ENCODE results near the gene SLC35F3.

The SLC35F3 gene

DNA sequence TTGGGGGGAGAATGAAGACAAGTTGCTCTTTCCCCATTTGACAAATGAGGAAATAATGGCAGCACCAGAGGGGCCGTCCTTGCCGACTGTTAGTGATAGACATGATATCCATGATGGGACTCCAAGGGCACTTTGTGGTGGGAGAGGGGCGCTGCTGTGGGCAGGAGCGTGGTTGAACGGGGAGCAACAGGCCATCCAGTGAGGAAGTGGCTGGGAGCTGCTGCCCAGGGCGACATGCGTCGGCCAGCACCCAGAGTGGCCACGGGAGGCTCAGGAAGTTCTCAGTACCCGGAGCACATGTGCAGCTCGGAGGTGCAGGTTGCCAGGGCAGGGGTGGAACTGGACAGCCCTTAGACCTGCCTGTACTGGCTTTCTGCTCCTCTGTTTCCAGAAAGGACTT lies 71.0 kb downstream of the SLC35F3 start:
- DNase-seq: no peak

DNA sequence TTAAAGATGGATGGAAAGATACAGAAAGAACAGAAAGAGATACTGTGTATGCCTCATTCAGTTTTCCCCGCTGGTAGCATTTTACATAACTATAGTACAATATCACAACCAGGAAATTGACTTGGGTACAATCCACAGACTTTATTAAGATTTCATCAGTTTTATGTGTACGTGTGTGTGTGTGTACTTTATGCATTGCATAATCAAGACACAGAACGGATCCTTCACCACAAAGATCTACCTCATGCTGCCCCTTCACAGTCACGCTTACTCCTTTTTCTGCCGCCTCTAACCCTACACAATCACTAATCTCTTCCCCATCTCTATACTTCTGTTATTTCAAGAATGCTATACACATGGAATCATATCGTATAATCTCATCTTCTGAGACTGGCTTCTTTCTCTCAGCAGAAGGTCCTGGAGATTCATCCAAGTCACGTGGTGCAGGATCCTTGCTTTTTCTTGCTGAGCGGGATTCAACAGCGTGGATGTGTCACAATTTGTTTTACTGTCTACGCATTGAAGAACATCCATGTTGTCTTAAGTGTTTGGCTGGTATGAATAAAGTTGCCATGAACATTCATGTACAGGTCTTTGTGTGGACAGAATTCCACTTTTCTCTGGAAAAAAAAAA lies 76.7 kb downstream of the SLC35F3 start:
- no peak for DNase-seq

DNA sequence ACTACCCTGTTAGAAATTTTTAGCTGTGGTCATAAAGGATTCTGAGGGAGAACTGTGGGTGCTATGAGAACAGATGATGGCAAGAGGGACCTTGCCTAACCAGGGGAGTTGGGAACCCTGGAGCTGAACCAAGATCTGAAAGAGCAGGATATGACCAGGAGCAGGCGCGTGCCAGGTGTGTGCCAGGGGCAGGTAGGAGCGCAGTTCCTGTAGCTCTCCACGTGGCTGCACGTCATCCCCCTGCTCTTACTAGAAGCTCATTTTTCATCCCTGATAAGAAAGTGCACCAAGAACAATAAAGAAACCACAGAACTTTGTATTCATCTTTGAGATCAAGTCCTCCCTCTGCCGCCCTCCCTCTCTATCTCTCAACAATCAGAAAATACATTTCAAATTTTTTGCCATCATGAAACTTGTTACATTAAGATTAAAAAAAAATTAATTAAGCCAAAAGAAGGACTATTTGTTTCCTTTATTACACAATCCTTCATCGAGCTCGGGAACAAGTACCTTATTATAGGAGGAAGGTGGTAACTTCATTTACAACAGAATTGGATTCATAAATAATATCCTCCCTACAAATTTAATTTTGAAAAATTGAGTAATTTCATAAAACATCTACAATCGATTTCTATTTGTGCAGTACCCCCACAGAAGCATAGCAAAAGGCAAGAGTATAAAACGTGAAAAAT lies 78.5 kb downstream of the SLC35F3 start:
- DNase-seq: no peak

DNA sequence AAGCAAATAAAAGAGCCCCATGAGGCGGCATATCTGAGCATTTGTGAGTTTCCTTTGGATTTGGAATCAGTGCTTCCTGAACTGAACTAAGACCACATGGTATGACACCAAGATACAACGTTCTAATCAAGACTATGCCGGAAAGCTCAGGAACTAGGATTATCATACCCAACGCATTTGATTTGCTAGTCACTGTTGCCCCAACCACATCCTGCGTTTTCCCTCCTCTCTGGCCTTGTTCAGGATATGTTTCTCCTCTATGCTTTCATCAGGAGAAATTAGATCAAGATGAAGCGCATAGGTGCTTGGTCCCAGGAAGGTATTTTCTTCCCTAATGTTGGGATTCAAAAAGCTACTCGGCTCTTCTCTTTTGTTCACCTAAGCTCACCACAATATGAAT lies 79.3 kb downstream of the SLC35F3 start:
- DNase-seq: no peak

DNA sequence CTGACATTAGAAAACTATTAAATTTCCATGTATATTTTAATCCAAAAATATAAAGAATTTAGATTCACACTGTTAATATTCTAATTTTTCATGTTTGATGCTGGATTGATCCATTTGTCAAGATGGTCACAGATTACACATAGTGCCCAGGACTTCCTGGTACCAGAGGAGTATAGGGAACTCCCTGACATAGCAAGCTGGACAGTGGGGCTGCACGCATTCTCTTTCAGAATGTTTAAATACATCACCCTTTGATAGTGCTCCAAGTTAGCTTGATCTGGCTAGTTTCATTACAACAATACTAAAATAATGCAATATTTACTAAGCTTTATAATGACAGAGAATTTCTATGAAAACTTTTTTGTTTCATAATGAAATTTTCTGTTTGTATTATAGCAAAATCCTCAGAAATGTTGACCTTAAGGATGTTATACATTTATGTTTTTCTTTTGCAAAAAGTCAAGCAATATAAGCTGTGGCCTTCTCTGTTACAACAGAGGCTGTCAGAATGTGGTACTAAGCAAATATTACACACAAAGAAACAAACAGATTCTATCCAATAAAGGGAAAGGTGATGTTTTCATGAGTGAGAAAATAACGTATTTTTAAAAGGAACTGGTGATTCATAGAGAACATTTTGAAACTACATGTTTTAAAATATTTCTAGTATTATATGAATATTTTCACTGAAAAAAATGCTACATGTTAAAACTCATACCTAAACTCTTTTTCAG lies 84.7 kb downstream of the SLC35F3 start:
- no peak for DNase-seq

DNA sequence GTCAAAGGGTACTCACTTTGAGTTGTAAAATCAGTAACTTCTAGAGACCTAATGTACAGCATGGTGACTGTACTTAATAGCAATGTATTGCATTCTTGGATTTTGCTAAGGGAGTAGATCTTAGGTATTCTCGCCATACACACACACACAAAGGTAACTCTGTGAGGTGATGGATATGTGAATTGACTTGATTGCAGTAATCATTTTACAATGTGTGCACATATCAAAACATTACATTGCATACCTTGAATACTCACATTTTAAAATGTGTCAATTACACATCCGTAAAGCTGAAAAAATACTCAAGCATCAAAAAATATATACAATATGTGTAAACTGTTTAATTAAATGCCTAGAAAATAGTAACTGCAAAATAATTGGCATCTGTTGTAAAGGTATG lies 86.0 kb downstream of the SLC35F3 start:
- DNase-seq: no peak

DNA sequence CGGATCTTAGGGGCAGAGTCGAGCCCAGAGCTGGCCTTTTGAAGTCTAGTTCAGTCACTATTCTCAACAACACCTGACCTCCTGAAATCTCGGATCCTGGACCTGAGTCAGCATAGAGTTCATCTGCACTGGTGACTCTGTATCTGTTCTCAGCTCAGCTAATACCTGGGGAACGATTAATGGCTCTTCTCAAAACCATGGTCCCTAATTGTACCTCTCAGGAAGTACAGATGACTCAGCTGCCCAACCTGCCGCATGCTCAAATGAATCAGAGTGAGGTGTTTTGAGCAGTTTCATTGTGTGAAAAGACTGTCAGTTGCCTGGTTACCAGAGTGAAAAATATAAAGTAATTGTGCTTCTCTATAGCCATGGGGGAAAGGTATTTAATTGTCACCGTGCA lies 89.2 kb downstream of the SLC35F3 start:
- no peak for DNase-seq

DNA sequence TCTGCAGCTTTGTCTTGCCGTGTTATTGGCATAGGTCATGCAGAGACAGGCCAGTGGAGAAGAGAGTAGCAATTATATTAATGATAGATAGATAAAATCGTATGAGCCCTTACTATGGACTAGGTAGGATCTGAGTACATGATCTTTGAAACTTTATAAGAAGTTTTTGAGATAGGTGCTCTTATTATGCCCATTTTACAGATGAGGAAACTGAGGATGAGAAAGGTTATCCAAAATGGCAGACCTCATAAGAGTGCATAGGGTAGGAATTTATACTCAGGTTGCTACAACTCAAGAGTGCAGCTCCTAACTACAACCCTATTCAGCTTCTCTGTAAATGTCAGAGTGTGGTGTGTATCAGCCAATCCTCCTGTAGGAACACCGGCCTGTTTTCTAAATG lies 89.6 kb downstream of the SLC35F3 start:
- DNase-seq: no peak

DNA sequence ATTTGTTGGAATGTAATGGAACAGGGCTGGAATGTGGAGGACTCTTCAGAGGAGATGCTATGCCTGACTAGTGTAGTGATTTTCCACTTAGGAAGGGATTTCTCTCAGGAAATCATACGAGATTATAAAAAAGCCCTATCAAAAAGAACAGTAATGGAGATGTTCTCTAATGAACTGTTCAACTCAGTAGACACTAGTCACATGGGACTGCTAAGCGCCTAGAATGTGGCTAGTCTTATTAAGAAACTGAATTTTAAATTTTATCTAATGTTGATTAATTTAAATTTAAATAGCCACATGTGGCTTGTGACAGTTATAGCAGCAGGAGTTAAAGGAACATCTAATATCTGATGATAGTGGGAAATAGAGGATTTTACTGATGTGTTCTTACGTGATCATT lies 94.0 kb downstream of the SLC35F3 start:
- DNase-seq: no peak

DNA sequence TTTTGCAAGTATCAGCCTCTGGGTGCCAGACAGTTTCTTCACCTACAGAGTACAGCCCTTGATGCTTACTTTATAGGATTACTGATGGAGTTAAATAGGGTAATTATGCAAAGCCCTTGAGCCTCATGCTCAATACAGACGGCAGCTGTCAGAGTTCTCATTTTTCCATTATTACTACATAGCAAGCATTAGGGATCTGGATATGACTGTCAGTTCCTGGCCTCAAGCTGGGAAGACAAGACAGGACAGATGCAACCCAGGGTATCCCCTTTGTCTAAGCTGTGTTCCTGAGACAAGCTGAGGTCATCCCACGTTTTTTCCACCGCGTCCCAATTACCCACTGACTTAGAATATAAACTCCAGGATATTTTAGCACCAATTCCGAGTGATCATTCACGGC lies 94.4 kb downstream of the SLC35F3 start:
- DNase-seq: no peak

DNA sequence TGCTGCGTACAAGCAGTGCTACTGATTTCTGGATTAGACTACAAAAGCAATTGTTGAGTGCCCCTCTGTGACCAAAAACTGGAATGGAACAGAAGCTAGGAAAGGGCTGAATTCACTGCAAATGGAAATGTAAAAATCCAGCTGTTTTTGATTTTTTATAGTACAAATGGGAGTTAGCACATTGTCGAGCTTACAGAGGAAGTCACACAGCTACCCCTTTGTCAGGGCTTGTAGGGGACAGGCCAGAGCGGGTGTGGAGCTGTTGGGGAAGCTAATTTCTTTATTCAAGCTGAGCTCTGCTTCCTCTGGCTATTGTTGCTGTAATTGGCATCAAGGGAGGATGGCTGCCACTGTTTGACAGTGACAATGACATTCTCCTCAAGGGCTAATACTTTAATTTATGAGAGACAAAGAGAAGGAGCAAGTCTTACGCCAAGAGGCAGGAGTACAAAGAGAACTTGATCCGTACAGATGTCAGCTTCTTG lies 96.1 kb downstream of the SLC35F3 start:
- DNase-seq: no peak

DNA sequence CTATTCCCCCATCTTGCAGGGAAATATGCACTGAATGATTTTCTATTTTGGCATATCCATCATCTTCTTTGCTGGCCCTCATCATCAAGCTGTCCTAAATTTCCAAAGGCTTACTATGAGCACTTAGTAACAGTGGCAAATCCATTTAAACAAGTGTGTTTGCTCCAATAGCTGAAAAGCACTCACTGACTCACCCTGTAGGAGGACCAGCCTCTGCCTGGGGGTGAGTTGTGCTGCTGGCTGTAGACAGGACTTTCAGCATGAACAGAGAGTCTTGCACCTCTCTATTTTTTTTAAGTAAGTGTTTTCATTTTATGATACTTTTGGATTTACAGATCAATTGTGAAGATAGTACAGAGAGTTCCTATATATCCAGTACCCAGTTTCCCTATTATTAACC lies 97.3 kb downstream of the SLC35F3 start:
- no peak for DNase-seq

DNA sequence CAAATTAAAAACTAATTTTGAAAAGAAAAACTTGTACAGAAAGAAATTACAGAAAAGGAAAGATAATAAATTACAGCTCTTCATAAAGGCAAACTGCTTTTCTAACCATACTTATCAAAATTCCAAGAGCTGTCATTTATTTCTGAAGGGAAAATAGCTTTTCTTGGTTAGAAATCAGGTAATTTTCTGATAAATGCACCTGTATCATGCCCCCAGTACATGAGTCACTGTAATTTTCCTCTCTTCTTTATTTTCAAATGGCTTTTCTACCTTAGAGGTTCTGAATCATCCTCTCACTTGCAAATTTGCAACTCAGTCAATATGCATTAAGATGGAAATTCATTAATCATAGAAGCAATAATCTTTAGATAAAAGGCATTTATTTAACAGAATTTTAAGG lies 100.1 kb downstream of the SLC35F3 start:
- no peak for DNase-seq

DNA sequence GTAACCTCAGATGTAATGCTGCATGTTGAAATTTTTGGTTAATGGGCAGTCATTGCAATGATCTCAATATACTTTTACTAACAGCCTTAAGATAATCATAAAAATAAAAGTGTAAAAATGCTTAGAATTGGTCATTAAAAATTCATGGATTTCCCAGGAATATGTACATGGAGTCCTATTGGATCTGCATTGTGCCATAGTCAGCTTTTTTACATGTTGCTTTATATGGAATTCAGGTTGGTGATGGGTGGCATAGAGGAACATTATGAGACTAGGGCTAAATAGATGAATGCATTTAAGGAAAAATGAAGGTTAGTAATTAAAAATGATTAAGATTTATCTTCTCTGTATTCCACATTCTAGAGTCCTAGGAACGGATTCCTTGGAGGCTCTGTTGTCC lies 103.2 kb downstream of the SLC35F3 start:
- DNase-seq: no peak

DNA sequence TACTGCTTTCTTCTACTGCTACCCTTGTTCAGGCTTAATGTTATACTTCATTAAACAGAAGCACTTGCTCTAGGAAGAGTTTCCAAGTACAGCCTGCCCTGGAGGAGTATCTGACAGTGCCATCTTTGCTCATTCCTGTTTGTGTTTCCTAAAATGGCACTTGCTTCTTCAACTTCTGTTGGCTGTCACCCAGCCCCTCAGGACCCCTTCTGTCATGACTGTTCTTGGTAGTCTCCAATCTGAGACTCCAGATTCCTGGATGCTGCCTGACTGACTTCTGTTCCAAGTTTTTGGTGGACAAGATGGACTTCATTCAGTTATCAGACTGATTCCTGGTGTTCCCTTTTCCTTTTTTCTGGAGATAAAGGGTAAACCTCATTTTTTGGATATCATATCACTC lies 104.1 kb downstream of the SLC35F3 start:
- DNase-seq: no peak

DNA sequence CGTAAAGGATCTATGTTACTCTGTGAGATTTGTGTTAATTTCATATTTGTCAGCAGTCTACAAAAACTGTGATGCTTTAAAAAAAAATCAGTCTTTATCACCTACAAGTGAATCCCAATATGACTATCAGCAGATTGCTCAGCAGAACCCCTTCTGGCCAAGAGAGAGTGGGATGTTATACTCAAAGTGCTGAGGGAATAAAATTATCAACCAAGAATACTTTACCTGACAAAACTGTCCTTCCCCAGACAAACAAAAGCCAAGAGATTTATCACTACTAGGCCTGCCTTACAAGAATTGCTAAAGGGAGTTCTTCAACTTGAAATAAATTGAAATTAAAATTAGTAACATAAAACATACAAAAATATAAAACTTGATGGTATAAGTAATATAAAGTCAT lies 105.2 kb downstream of the SLC35F3 start:
- DNase-seq: no peak

DNA sequence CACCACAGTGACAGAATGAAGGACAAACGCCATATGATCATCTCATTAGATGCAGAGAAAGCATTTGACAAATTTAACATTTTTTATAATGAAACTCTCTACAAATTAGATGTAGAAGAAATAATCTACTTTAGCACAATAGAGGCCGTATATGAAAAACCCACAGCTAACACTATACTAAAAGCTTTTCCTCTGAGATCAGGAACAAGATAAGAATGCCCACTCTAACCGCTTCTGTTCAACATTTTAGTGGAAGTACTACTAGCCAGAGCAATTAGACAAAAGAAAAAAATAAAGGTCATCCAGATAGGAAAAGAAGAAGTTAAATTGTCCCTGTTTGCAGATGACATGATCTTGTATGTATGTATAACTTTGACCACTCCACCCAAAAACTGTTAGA lies 109.7 kb downstream of the SLC35F3 start:
- no peak for DNase-seq

DNA sequence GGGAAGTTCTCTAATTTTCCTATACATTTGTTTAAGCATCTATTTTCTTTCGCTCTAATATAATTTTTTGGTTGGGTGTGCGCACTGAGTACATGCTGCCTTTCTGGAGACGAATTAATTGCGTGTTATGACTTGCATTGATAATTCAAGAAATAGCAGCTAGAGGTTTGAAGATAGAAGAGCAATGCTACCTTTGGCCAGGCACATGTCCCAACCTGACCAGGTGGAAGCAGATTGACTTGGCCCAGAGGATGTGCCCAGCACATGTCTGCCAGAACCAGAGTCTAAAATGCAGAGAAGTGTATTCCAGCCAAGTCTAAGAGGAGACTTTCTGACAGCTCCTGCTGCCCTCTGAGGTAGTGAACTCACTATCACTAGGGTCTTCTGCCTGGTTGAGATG lies 114.3 kb downstream of the SLC35F3 start:
- no peak for DNase-seq

DNA sequence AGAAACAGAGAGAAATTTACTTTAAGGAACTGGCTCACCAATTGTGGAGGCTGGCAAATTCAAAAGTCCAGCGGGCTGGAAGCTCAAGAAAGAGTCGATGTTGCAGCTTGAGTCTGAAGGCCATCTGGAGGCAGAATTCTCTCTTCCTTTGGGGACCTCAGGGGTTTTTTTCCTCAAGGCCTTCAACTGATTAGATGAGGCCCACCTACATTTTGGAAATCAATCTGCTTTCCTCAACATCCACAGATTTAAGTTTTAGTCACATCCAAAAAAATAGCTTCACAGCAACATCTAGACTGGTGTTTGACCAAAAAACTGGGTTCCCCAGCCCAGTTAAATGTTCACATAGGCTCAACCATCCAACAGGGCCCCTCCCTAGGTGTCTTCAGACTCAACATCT lies 114.9 kb downstream of the SLC35F3 start:
- no peak for DNase-seq

DNA sequence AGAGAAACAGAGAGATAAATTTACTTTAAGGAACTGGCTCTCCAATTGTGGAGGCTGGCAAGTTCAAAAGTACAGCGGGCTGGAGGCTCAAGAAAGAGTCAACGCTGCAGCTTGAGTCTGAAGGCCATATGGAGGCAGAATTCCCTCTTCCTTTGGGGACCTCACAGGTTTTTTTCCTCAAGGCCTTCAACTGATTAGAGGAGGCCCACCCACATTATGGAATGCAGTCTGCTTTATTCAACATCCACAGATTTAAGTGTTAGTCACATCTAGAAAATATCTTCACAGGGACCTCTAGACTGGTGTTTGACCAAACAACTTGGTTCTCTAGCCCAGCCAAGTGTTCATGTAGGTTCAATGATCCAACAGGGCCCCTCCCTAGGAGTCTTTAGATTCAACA lies 117.8 kb downstream of the SLC35F3 start:
- DNase-seq: no peak

DNA sequence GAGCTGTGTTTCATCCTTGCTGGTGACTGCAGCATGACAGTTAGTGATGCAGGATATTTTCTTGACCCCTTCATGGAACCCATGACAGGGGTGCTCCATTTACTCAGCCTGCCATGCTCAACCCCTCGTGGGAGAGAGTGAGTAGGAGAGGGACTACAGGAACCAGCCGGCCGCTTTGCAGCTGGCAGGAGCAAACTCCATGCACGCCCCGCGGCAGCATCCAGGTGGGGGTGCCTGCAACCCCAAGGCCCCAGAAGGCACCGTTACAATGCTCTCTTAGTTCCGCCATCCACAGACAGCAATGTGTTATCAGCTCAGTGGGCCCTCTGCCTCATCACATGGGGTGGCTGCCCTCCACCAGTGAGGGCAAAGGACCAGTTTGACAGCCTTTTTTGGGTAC lies 135.1 kb downstream of the SLC35F3 start:
- no peak for DNase-seq

DNA sequence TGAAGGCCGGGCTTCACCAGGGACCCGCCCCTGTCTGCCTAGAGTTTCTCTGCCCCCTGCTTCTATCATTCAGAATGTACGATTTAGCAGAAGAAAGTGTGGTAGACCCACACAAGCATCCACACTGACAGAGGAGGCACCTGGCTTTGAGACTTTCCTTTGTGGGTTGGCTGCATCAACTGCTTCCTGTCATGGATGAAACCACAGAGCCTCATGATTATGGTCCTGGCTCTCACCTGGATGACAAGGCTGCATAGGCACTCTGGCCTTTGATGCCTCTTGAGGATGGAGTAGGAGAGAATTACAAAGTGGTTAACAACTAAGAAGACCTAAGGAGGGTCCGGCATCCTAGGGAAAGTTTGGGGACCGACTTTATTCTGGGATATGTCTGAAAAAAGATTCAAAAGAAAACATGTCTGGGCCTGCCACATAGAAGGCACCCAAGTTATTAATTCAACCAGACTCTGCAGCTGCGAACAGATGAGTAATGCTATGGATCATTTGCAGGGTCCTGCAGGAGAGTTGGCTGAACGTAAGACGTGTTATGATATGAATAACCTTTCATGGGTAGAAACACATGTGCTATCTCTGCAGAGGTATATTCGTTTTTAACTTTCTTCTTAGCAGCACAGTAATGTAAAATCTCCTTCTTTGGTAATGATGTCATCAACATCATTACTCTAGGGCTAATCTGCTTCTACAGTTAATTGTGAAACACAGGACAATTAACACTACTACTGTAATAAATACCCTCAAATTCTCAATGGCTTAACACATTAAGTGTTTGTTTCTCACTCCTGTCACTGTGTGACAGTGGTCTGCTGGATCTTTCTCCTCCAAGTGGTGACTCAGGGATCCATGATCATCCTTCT lies 136.2 kb downstream of the SLC35F3 start:
- DNase-seq: no peak

DNA sequence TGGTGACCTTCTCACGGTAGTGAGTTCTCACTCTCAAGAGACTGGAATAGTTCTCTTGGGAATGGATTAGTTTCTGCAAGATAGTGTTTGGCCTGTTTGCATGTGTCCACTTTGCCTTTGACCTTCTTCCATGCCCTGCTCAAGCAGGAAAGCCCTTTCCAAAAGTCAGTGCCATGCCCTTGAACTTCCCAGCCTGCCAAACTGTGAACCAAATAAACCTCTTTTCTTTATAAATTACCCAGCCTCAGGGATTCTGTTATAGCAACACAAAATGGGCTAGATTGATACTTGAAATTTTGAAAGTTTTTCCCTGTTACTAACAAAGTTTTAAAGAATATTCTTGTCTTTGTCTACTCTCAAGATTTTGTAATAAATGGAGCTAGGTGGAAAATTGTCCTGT lies 139.6 kb downstream of the SLC35F3 start:
- DNase-seq: no peak

Data from activated CD4-positive, alpha-beta T cell treated with anti-CD3 and anti-CD28 coated beads for 4 hours (primary cell).